ENCODE data around the gene CSNK1G2.

Gene CSNK1G2

GRCh38 chr19:1907563-1908363 lies 33.2 kb upstream of the CSNK1G2 start:
- peak overlapping the region; percentile 94 to 98 for H3K27ac ChIP-seq (ENCODE audit: low read depth in 2 of 2, low read length in 2 of 2)
- H3K4me3 ChIP-seq (ENCODE audit: low read length in 2 of 2): peak overlapping the region; percentile 64 to 68
- H3K9ac ChIP-seq (ENCODE audit: low read depth in 1 of 2, low read length in 2 of 2): peak overlapping the region; percentile 65 to 87
- H3K27me3 ChIP-seq (ENCODE audit: control insufficient read depth in 2 of 2, insufficient read depth in 2 of 2, low read length in 2 of 2): no peaks in the 10 kb centered on the region
- H3K4me1 ChIP-seq (ENCODE audit: control insufficient read depth in 2 of 2, insufficient read depth in 2 of 2, low read length in 2 of 2): peaks cover 41 to 45% of the 10 kb centered on the region in 2 donors
- no peaks in the 10 kb centered on the region for H3K9me3 ChIP-seq (ENCODE audit: control insufficient read depth in 2 of 2, low read length in 2 of 2)
- peaks cover under 1 to 4% of the 10 kb centered on the region in 2 donors for H3K36me3 ChIP-seq (ENCODE audit: control insufficient read depth in 2 of 2, insufficient read depth in 2 of 2, low read length in 2 of 2)

GRCh38 chr19:1908364-1908678 lies 32.7 kb upstream of the CSNK1G2 start:
- Histone ChIP-seq H3K9ac (ENCODE audit: low read depth in 1 of 2, low read length in 2 of 2) (peak overlapping the region; percentile 65 to 87), H3K27ac (ENCODE audit: low read depth in 2 of 2, low read length in 2 of 2) (peak overlapping the region; percentile 94 to 98), H3K4me1 (ENCODE audit: control insufficient read depth in 2 of 2, insufficient read depth in 2 of 2, low read length in 2 of 2) (peaks cover 39 to 42% of the 10 kb centered on the region in 2 donors), H3K4me3 (ENCODE audit: low read length in 2 of 2) (peak overlapping the region; percentile 64 to 68), H3K36me3 (ENCODE audit: control insufficient read depth in 2 of 2, insufficient read depth in 2 of 2, low read length in 2 of 2) (peaks cover 2 to 9% of the 10 kb centered on the region in 2 donors), H3K9me3 (ENCODE audit: control insufficient read depth in 2 of 2, low read length in 2 of 2) (no peaks in the 10 kb centered on the region), H3K27me3 (ENCODE audit: control insufficient read depth in 2 of 2, insufficient read depth in 2 of 2, low read length in 2 of 2) (no peaks in the 10 kb centered on the region)

GRCh38 chr19:1909761-1910080 lies 31.3 kb upstream of the CSNK1G2 start:
- peaks cover 34 to 37% of the 10 kb centered on the region in 2 donors for H3K4me1 ChIP-seq (ENCODE audit: control insufficient read depth in 2 of 2, insufficient read depth in 2 of 2, low read length in 2 of 2)
- H3K36me3 ChIP-seq (ENCODE audit: control insufficient read depth in 2 of 2, insufficient read depth in 2 of 2, low read length in 2 of 2): peaks cover 5 to 17% of the 10 kb centered on the region in 2 donors
- H3K9ac ChIP-seq (ENCODE audit: low read depth in 1 of 2, low read length in 2 of 2): peak overlapping the region in 1 of 2 donors; percentile 8
- H3K9me3 ChIP-seq (ENCODE audit: control insufficient read depth in 2 of 2, low read length in 2 of 2): no peaks in the 10 kb centered on the region
- H3K27ac ChIP-seq (ENCODE audit: low read depth in 2 of 2, low read length in 2 of 2): no peak overlapping the region
- no peaks in the 10 kb centered on the region for H3K27me3 ChIP-seq (ENCODE audit: control insufficient read depth in 2 of 2, insufficient read depth in 2 of 2, low read length in 2 of 2)
- peak overlapping the region in 1 of 2 donors; percentile 56 for H3K4me3 ChIP-seq (ENCODE audit: low read length in 2 of 2)

GRCh38 chr19:1910177-1910576 lies 30.8 kb upstream of the CSNK1G2 start:
- peaks cover 32 to 35% of the 10 kb centered on the region in 2 donors for H3K4me1 ChIP-seq (ENCODE audit: control insufficient read depth in 2 of 2, insufficient read depth in 2 of 2, low read length in 2 of 2)
- H3K27ac ChIP-seq (ENCODE audit: low read depth in 2 of 2, low read length in 2 of 2): no peak overlapping the region
- no peak overlapping the region for H3K4me3 ChIP-seq (ENCODE audit: low read length in 2 of 2)
- H3K27me3 ChIP-seq (ENCODE audit: control insufficient read depth in 2 of 2, insufficient read depth in 2 of 2, low read length in 2 of 2): no peaks in the 10 kb centered on the region
- peaks cover 6 to 19% of the 10 kb centered on the region in 2 donors for H3K36me3 ChIP-seq (ENCODE audit: control insufficient read depth in 2 of 2, insufficient read depth in 2 of 2, low read length in 2 of 2)
- no peak overlapping the region for H3K9ac ChIP-seq (ENCODE audit: low read depth in 1 of 2, low read length in 2 of 2)
- H3K9me3 ChIP-seq (ENCODE audit: control insufficient read depth in 2 of 2, low read length in 2 of 2): no peaks in the 10 kb centered on the region

- Histone ChIP-seq H3K27me3 (ENCODE audit: control insufficient read depth in 2 of 2, insufficient read depth in 2 of 2, low read length in 2 of 2) (no peaks in the 10 kb centered on the region), H3K4me1 (ENCODE audit: control insufficient read depth in 2 of 2, insufficient read depth in 2 of 2, low read length in 2 of 2) (peaks cover 26 to 29% of the 10 kb centered on the region in 2 donors), H3K9me3 (ENCODE audit: control insufficient read depth in 2 of 2, low read length in 2 of 2) (no peaks in the 10 kb centered on the region), H3K36me3 (ENCODE audit: control insufficient read depth in 2 of 2, insufficient read depth in 2 of 2, low read length in 2 of 2) (peaks cover 8 to 19% of the 10 kb centered on the region in 2 donors), H3K9ac (ENCODE audit: low read depth in 1 of 2, low read length in 2 of 2) (no peak overlapping the region), H3K27ac (ENCODE audit: low read depth in 2 of 2, low read length in 2 of 2) (no peak overlapping the region), H3K4me3 (ENCODE audit: low read length in 2 of 2) (no peak overlapping the region)
Measured at GRCh38 chr19:1911098-1911497, 29.9 kb upstream of the CSNK1G2 start.

- Histone ChIP-seq H3K27me3 (ENCODE audit: control insufficient read depth in 2 of 2, insufficient read depth in 2 of 2, low read length in 2 of 2) (no peaks in the 10 kb centered on the region), H3K4me3 (ENCODE audit: low read length in 2 of 2) (no peak overlapping the region), H3K4me1 (ENCODE audit: control insufficient read depth in 2 of 2, insufficient read depth in 2 of 2, low read length in 2 of 2) (peaks cover 25 to 26% of the 10 kb centered on the region in 2 donors), H3K27ac (ENCODE audit: low read depth in 2 of 2, low read length in 2 of 2) (peak overlapping the region; percentile 43 to 65), H3K9ac (ENCODE audit: low read depth in 1 of 2, low read length in 2 of 2) (peak overlapping the region in 1 of 2 donors; percentile 51), H3K36me3 (ENCODE audit: control insufficient read depth in 2 of 2, insufficient read depth in 2 of 2, low read length in 2 of 2) (peaks cover 8 to 19% of the 10 kb centered on the region in 2 donors), H3K9me3 (ENCODE audit: control insufficient read depth in 2 of 2, low read length in 2 of 2) (no peaks in the 10 kb centered on the region)
Measured at GRCh38 chr19:1911995-1912394, 29.0 kb upstream of the CSNK1G2 start.

- Histone ChIP-seq H3K27ac (ENCODE audit: low read depth in 2 of 2, low read length in 2 of 2) (no peak overlapping the region), H3K4me3 (ENCODE audit: low read length in 2 of 2) (no peak overlapping the region), H3K9me3 (ENCODE audit: control insufficient read depth in 2 of 2, low read length in 2 of 2) (no peaks in the 10 kb centered on the region), H3K4me1 (ENCODE audit: control insufficient read depth in 2 of 2, insufficient read depth in 2 of 2, low read length in 2 of 2) (peaks cover 17 to 18% of the 10 kb centered on the region in 2 donors), H3K36me3 (ENCODE audit: control insufficient read depth in 2 of 2, insufficient read depth in 2 of 2, low read length in 2 of 2) (peaks cover 13 to 20% of the 10 kb centered on the region in 2 donors), H3K9ac (ENCODE audit: low read depth in 1 of 2, low read length in 2 of 2) (no peak overlapping the region), H3K27me3 (ENCODE audit: control insufficient read depth in 2 of 2, insufficient read depth in 2 of 2, low read length in 2 of 2) (no peaks in the 10 kb centered on the region)
Measured at GRCh38 chr19:1912760-1913505, 28.0 kb upstream of the CSNK1G2 start.

- no peak overlapping the region for H3K9ac ChIP-seq (ENCODE audit: low read depth in 1 of 2, low read length in 2 of 2)
- no peak overlapping the region for H3K27ac ChIP-seq (ENCODE audit: low read depth in 2 of 2, low read length in 2 of 2)
- peaks cover 18 to 27% of the 10 kb centered on the region in 2 donors for H3K36me3 ChIP-seq (ENCODE audit: control insufficient read depth in 2 of 2, insufficient read depth in 2 of 2, low read length in 2 of 2)
- H3K4me1 ChIP-seq (ENCODE audit: control insufficient read depth in 2 of 2, insufficient read depth in 2 of 2, low read length in 2 of 2): peaks cover 10 to 12% of the 10 kb centered on the region in 2 donors
- H3K27me3 ChIP-seq (ENCODE audit: control insufficient read depth in 2 of 2, insufficient read depth in 2 of 2, low read length in 2 of 2): no peaks in the 10 kb centered on the region
- no peak overlapping the region for H3K4me3 ChIP-seq (ENCODE audit: low read length in 2 of 2)
- no peaks in the 10 kb centered on the region for H3K9me3 ChIP-seq (ENCODE audit: control insufficient read depth in 2 of 2, low read length in 2 of 2)
Measured at GRCh38 chr19:1913781-1914577, 27.0 kb upstream of the CSNK1G2 start.

GRCh38 chr19:1914826-1915341 lies 26.1 kb upstream of the CSNK1G2 start:
- H3K4me1 ChIP-seq (ENCODE audit: control insufficient read depth in 2 of 2, insufficient read depth in 2 of 2, low read length in 2 of 2): peaks cover 3 to 4% of the 10 kb centered on the region in 2 donors
- H3K36me3 ChIP-seq (ENCODE audit: control insufficient read depth in 2 of 2, insufficient read depth in 2 of 2, low read length in 2 of 2): peaks cover 20 to 28% of the 10 kb centered on the region in 2 donors
- H3K27ac ChIP-seq (ENCODE audit: low read depth in 2 of 2, low read length in 2 of 2): no peak overlapping the region
- H3K27me3 ChIP-seq (ENCODE audit: control insufficient read depth in 2 of 2, insufficient read depth in 2 of 2, low read length in 2 of 2): no peaks in the 10 kb centered on the region
- no peak overlapping the region for H3K4me3 ChIP-seq (ENCODE audit: low read length in 2 of 2)
- H3K9ac ChIP-seq (ENCODE audit: low read depth in 1 of 2, low read length in 2 of 2): no peak overlapping the region
- H3K9me3 ChIP-seq (ENCODE audit: control insufficient read depth in 2 of 2, low read length in 2 of 2): no peaks in the 10 kb centered on the region

All from mucosa of rectum (tissue), 2 donors.